A673 (cell line): ENCODE data around the gene SH2B3. TPM values are rescaled to one million over a fixed set of nuclear protein-coding genes. Genes with fewer than 3 reads are reported as not detected.
"Not testable (repeated sequence)": the region's sequence is repeated elsewhere in the genome, so short reads cannot be mapped to it uniquely, and the experiment has no call there.

Experiments used
- BruUV-seq: library from RNA; stranded (reverse); fragments of 400-500 nt; replicated peaks from 2 replicates; lab custom pipeline; 2021; lab: Mats Ljungman, UMichigan
- CTCF ChIA-PET: fragments of 300-600 bp; sonication (Branson Sonifier 250); formaldehyde crosslinking; loops from one replicate; lab custom pipeline; 2022; ENCODE audit warnings: antibody characterized with exemption; lab: Charles Lee
- POLR2A ChIA-PET: fragments of 300-600 bp; sonication (Branson Sonifier 250); formaldehyde crosslinking; loops from one replicate; lab custom pipeline; 2022; ENCODE audit warnings: antibody characterized with exemption; ENCODE audit not compliant: low non-redundant PET; lab: Charles Lee
- DNase-seq: peaks from one replicate; pipeline ENCODE4 v3.0.0-alpha.2; 2015; ENCODE audit warnings: low spot score
- H3K27ac ChIP-seq: fragments of 200-600 bp; sonication (generic); 2 replicates; pipeline ENCODE4 v1.5.1; 2016; ENCODE audit warnings: mixed run types, low read depth, mild to moderate bottlenecking, mixed read lengths, antibody characterized with exemption, low read length; ENCODE audit not compliant: poor library complexity, severe bottlenecking
- H3K27me3 ChIP-seq: fragments of 200-600 bp; sonication (generic); replicated peaks from 2 replicates; pipeline ENCODE4 v1.6.1; 2017; ENCODE audit warnings: mixed run types, low read depth, mild to moderate bottlenecking, mixed read lengths, antibody characterized with exemption, low read length; ENCODE audit not compliant: insufficient read depth, poor library complexity
- H3K36me3 ChIP-seq: fragments of 200-600 bp; sonication (generic); 2 replicates; pipeline ENCODE4 v1.6.1; 2016; ENCODE audit warnings: mixed run types, mild to moderate bottlenecking, mixed read lengths, antibody characterized with exemption, low read length; ENCODE audit not compliant: insufficient read depth, poor library complexity, severe bottlenecking
- H3K4me1 ChIP-seq: fragments of 200-600 bp; sonication (generic); 2 replicates; pipeline ENCODE4 v1.6.1; 2017; ENCODE audit warnings: mixed run types, mild to moderate bottlenecking, mixed read lengths, antibody characterized with exemption, low read length; ENCODE audit not compliant: insufficient read depth, poor library complexity, severe bottlenecking
- H3K4me3 ChIP-seq: fragments of 200-600 bp; sonication (generic); 2 replicates; pipeline ENCODE4 v1.5.1; 2016; ENCODE audit warnings: low read depth, mixed run types, mild to moderate bottlenecking, mixed read lengths, low read length; ENCODE audit not compliant: poor library complexity, severe bottlenecking
- H3K9me3 ChIP-seq: fragments of 200-600 bp; sonication (generic); 2 replicates; pipeline ENCODE4 v1.6.1; 2016; ENCODE audit warnings: mixed run types, low read depth, mild to moderate bottlenecking, mixed read lengths, antibody characterized with exemption, low read length; ENCODE audit not compliant: poor library complexity, severe bottlenecking
- EZH2 ChIP-seq: fragments of 200-600 bp; sonication (generic); IDR thresholded peaks from 2 replicates; pipeline ENCODE4 v1.6.1; 2017; ENCODE audit warnings: borderline replicate concordance, low read depth, mild to moderate bottlenecking, mixed read lengths, antibody characterized with exemption, low read length; ENCODE audit not compliant: poor library complexity, severe bottlenecking
- intact Hi-C: fragments of 100-400 bp; cut with micrococcal nuclease; formaldehyde crosslinking; loops from one replicate; pipeline ENCODE4 v1.10.0; 2022; ENCODE audit not compliant: unreplicated experiment
- total RNA-seq: library from RNA; stranded (reverse); gene quantifications from 2 replicates; pipeline ENCODE4 v1.2.3, GENCODE V29; 2021
- TF ChIP-seq, protein P1 (sequence below): fragments of 300-800, 200-600 bp; sonication (generic); conservative IDR thresholded peaks from 2 replicates; pipeline ENCODE4 v1.5.1; 2017; ENCODE audit warnings: low read depth, mild to moderate bottlenecking, antibody characterized with exemption, low read length, moderate library complexity, mixed read lengths

Gene SH2B3
- total RNA-seq, 1 experiment from 2014 or later = 133 TPM

DNA sequence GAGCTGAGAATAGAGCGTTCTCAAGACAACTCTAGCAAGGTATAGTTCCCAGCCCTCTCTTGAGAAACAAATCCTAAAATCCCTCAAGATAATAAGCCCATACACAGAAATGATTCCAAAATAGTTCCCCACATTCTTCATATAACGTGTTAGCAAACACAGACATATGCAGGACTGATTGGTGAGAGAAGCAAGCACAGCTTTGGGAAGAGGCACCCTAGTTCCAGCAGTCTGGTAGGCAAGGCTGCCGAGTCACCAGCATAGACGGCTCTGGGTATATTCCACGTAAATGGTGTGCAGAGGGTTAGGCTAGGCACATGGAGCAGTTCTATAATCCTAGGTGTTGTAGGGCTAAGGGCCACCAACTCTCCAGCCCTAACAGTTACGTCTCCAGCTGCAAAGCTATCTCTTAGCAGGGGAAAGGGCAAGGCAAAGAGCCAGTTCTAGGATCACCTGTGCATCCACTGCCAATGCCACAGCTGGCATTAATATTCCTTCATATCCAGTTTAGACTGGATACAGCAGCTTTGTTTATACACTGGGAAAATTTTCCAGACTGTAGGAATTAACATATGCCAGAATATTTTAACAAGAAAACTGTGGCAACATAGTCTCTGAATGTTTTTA, 52.9 kb downstream of the SH2B3 start:
- TF ChIP-seq, protein P1, sequence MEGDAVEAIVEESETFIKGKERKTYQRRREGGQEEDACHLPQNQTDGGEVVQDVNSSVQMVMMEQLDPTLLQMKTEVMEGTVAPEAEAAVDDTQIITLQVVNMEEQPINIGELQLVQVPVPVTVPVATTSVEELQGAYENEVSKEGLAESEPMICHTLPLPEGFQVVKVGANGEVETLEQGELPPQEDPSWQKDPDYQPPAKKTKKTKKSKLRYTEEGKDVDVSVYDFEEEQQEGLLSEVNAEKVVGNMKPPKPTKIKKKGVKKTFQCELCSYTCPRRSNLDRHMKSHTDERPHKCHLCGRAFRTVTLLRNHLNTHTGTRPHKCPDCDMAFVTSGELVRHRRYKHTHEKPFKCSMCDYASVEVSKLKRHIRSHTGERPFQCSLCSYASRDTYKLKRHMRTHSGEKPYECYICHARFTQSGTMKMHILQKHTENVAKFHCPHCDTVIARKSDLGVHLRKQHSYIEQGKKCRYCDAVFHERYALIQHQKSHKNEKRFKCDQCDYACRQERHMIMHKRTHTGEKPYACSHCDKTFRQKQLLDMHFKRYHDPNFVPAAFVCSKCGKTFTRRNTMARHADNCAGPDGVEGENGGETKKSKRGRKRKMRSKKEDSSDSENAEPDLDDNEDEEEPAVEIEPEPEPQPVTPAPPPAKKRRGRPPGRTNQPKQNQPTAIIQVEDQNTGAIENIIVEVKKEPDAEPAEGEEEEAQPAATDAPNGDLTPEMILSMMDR = no peak
- TF ChIP-seq EZH2 = no peak
- BruUV-seq = no TSS peak
- no peak for DNase-seq
- Histone ChIP-seq H3K36me3 (peaks cover 30% of the 10 kb centered on the region), H3K9me3 (no peaks in the 10 kb centered on the region), H3K4me3 (no peak overlapping the region), H3K4me1 (peaks cover 24% of the 10 kb centered on the region), H3K27me3 (no peaks in the 10 kb centered on the region), H3K27ac (no peak overlapping the region)
- intact Hi-C loops = no loop called here
- ChIA-PET POLR2A (interaction anchor here (0.6 kb wide), 1 partner anchor 124 kb away, joined by 3 read pairs; no protein-coding TSS in a partner anchor), CTCF (no interaction called here)

DNA sequence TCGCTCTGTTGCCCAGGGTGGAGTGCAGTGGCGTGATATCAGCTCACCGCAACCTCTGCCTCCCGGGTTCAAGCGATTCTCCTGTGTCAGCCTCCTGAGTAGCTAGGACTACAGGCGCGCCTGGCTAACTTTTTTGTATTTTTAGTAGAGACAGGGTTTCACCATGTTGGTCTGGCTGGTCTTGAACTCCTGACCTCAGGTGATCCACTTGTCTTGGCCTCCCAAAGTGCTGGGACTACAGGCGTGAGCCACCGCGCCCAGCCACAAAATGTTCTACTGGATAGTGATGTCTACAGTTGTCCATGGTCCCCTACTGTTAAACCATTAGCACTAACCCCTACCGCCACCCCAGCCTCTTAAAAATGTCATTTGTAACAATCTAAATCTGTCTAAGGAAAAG, 54.4 kb downstream of the SH2B3 start:
- H3K9me3 ChIP-seq, POLR2A ChIA-PET, DNase-seq, H3K4me3 ChIP-seq, intact Hi-C loops, H3K27me3 ChIP-seq, BruUV-seq, H3K27ac ChIP-seq: not testable (repeated sequence)
- peaks cover 12% of the 10 kb centered on the region for H3K4me1 ChIP-seq
- CTCF ChIA-PET = interaction anchor here (0.9 to 1.0 kb wide), 2 partner anchors 8 kb away, joined by 3 to 4 read pairs; no protein-coding TSS in a partner anchor
- peaks cover 28% of the 10 kb centered on the region for H3K36me3 ChIP-seq

DNA sequence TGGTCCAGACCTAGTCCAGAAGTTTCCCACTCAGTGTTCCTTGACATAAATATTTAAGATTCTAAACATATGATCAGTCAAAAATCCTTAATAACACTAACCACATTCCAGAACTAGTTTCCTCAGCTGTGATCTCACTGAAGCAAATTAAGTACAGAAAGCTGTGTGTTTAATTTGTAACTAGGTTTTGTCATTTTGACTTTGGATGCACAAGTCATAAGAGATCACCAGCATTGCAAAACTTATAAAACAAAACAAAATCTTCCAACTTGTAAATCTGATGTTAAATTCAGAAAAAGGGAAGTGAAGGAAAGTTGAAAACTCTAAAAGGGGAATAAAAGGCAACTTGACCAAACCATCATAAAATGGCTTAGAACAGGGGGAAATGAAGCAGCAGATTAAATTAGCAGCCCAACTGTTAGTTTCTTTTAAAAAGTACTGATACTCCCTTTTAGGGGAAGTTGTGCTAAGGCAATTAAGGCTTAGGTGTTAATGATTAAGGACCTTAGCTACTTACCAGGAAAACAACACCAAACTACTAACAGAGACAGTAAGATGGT, 56.6 kb downstream of the SH2B3 start:
- peak overlapping the region; percentile 58 for H3K27ac ChIP-seq
- no peak for DNase-seq

More for the DNA sequence above, 56.6 kb downstream of the SH2B3 start:
- ChIA-PET POLR2A (no interaction called here), CTCF (no interaction called here)
- peaks cover 15% of the 10 kb centered on the region for H3K36me3 ChIP-seq
- intact Hi-C loops = no loop called here
- TF ChIP-seq, protein P1 = no peak
- TF ChIP-seq EZH2 = no peak
- no peaks in the 10 kb centered on the region for H3K27me3 ChIP-seq
- no peak overlapping the region for H3K4me3 ChIP-seq
- no TSS peak for BruUV-seq
- H3K4me1 ChIP-seq = peaks cover 11% of the 10 kb centered on the region
- H3K9me3 ChIP-seq = no peaks in the 10 kb centered on the region
